Stimulated activated CD8-positive, alpha-beta memory T cell treated with anti-CD3 and anti-CD28 coated beads, Interleukin-15, amount 100 ng/mL, for 4 hours (primary cell): Measurements from ENCODE around the gene PAM16.

Experiments
- DNase-seq, 2 donors: peaks; one replicate each; pipeline ENCODE4 v3.0.0-alpha.2; 2020; ENCODE audit warnings: low read depth in 2 of 2

The PAM16 gene

GRCh38 chr16:4371357-4372000 lies 20.4 kb upstream of the PAM16 start, which contains the start of gene VASN:
TSS of gene VASN (plus strand) at chr16:4371848. CDS start at chr16:4380878, 9,030 bp downstream.
- DNase-seq: peak; percentile 41 to 43

GRCh38 chr16:4370570-4371356 lies 19.6 kb upstream of the PAM16 start:
- DNase-seq: no peak

- DNase-seq: no peak
Observed at GRCh38 chr16:4370151-4370550, 19.0 kb upstream of the PAM16 start.

GRCh38 chr16:4369007-4369733 lies 18.0 kb upstream of the PAM16 start:
- DNase-seq: no peak

GRCh38 chr16:4367393-4367856 lies 16.3 kb upstream of the PAM16 start:
- no peak for DNase-seq

GRCh38 chr16:4366016-4366415 lies 14.9 kb upstream of the PAM16 start:
- DNase-seq: no peak

GRCh38 chr16:4365615-4366014 lies 14.5 kb upstream of the PAM16 start:
- DNase-seq: no peak

GRCh38 chr16:4365014-4365406 lies 13.9 kb upstream of the PAM16 start:
- no peak for DNase-seq

- DNase-seq: no peak
Observed at GRCh38 chr16:4364196-4365013, 13.3 kb upstream of the PAM16 start.

GRCh38 chr16:4362476-4363135 lies 11.5 kb upstream of the PAM16 start:
- DNase-seq: no peak

- no peak for DNase-seq
Observed at GRCh38 chr16:4361944-4362311, 10.8 kb upstream of the PAM16 start.

GRCh38 chr16:4361033-4361943 lies 10.2 kb upstream of the PAM16 start:
- no peak for DNase-seq

- DNase-seq: no peak
Observed at GRCh38 chr16:4360538-4361021, 9.5 kb upstream of the PAM16 start.

GRCh38 chr16:4359914-4360313 lies 8.8 kb upstream of the PAM16 start:
- no peak for DNase-seq

GRCh38 chr16:4358831-4359561 lies 7.9 kb upstream of the PAM16 start:
- DNase-seq: peak; percentile 24 to 34

- no peak for DNase-seq
Observed at GRCh38 chr16:4358236-4358635, 7.1 kb upstream of the PAM16 start.

GRCh38 chr16:4356820-4357219 lies 5.7 kb upstream of the PAM16 start:
- DNase-seq: no peak

GRCh38 chr16:4354512-4355409 lies 3.6 kb upstream of the PAM16 start:
- DNase-seq: no peak
